PC-3 (cell line): ENCODE measurements around the gene MYH7B. TPM values are rescaled to one million over a fixed set of nuclear protein-coding genes. Genes with fewer than 3 reads are reported as not detected.

Source experiments
- ATAC-seq: fragments of 200-7000 bp; cut with Tn5 transposase; 2 replicates; pipeline ENCODE4 v1.9.1; 2020; ENCODE audit warnings: mild to moderate bottlenecking, moderate library complexity
- BruUV-seq: library from RNA; stranded (reverse); fragments of 400-500 nt; replicated peaks from 2 replicates; lab custom pipeline; 2021; lab: Mats Ljungman, UMichigan
- CTCF ChIA-PET: fragments of 300-600 bp; sonication (Branson Sonifier 250); formaldehyde crosslinking; loops from one replicate; lab custom pipeline; 2022; ENCODE audit warnings: antibody characterized with exemption; lab: Charles Lee
- POLR2A ChIA-PET: fragments of 300-600 bp; sonication (Branson Sonifier 250); formaldehyde crosslinking; loops from one replicate; lab custom pipeline; 2022; ENCODE audit warnings: antibody characterized with exemption; ENCODE audit not compliant: unreplicated experiment; lab: Charles Lee
- DNase-seq: peaks from one replicate; pipeline ENCODE4 v3.0.0-alpha.2; 2015
- H2AFZ ChIP-seq: fragments of 300-600 bp; sonication (generic); 2 replicates; pipeline ENCODE4 v1.6.0; 2016; ENCODE audit warnings: antibody characterized with exemption, low read length
- H3F3A ChIP-seq: fragments of 300-600 bp; sonication (generic); one replicate; pipeline ENCODE4 v1.6.0; 2017; ENCODE audit warnings: antibody characterized with exemption, low read length, control low read depth, mild to moderate bottlenecking; ENCODE audit not compliant: unreplicated experiment
- H3K27ac ChIP-seq: fragments of 300-600 bp; sonication (generic); 2 replicates; pipeline ENCODE4 v1.5.1; 2016; ENCODE audit warnings: mild to moderate bottlenecking, low read length
- H3K27me3 ChIP-seq: fragments of 300-600 bp; sonication (generic); 2 replicates; pipeline ENCODE4 v1.6.1; 2016; ENCODE audit warnings: low read length, mixed read lengths
- H3K36me3 ChIP-seq: fragments of 300-600 bp; sonication (generic); 2 replicates; pipeline ENCODE4 v1.6.1; 2016; ENCODE audit warnings: low read depth, mixed run types, low read length, mixed read lengths
- H3K4me1 ChIP-seq: fragments of 300-600 bp; sonication (generic); 2 replicates; pipeline ENCODE4 v1.5.1; 2016; ENCODE audit warnings: low read length; ENCODE audit not compliant: insufficient read depth
- H3K4me2 ChIP-seq: fragments of 300-600 bp; sonication (generic); 2 replicates; pipeline ENCODE4 v1.6.0; 2016; ENCODE audit warnings: low read length
- H3K4me3 ChIP-seq: fragments of 300-600 bp; sonication (generic); 2 replicates; pipeline ENCODE4 v1.5.1; 2016; ENCODE audit warnings: mild to moderate bottlenecking, low read length, mixed read lengths
- H3K79me2 ChIP-seq: fragments of 300-600 bp; sonication (generic); 2 replicates; pipeline ENCODE4 v1.6.1; 2017; ENCODE audit warnings: low read length, mixed read lengths
- H3K9ac ChIP-seq: fragments of 300-600 bp; sonication (generic); 2 replicates; pipeline ENCODE4 v1.6.0; 2016; ENCODE audit warnings: mild to moderate bottlenecking, low read length
- H3K9me2 ChIP-seq: fragments of 300-600 bp; sonication (generic); replicated peaks from 2 replicates; pipeline ENCODE4 v1.6.1; 2016; ENCODE audit warnings: mixed run types, low read length, mixed read lengths
- H3K9me3 ChIP-seq: fragments of 300-600 bp; sonication (generic); 2 replicates; pipeline ENCODE4 v1.6.1; 2016; ENCODE audit warnings: low read length, mixed read lengths
- H4K20me1 ChIP-seq: fragments of 300-600 bp; sonication (generic); 2 replicates; pipeline ENCODE4 v1.6.1; 2016; ENCODE audit warnings: low read length, mixed read lengths
- EZH2 ChIP-seq: fragments of 300-600 bp; sonication (generic); IDR thresholded peaks from one replicate; pipeline ENCODE4 v1.6.1; 2017; ENCODE audit warnings: antibody characterized with exemption, mild to moderate bottlenecking, low read length; ENCODE audit not compliant: unreplicated experiment
- EZH2phosphoT487 ChIP-seq: fragments of 300-600 bp; sonication (generic); IDR thresholded peaks from 2 replicates; pipeline ENCODE4 v1.6.1; 2018; ENCODE audit warnings: mild to moderate bottlenecking, antibody characterized with exemption, low read length, borderline replicate concordance
- intact Hi-C: fragments of 100-400 bp; cut with micrococcal nuclease; formaldehyde crosslinking; loops from 2 replicates; pipeline ENCODE4 v1.9.0; 2023
- total RNA-seq: library from RNA; depleted of rRNA; stranded (reverse); fragments of >200 nt; gene quantifications from 2 replicates; pipeline ENCODE4 v1.2.3, GENCODE V29; 2014
- TF ChIP-seq, protein P1 (sequence below): fragments of 300-600 bp; sonication (generic); conservative IDR thresholded peaks from 2 replicates; pipeline ENCODE4 v1.5.1; 2017; ENCODE audit warnings: antibody characterized with exemption, low read depth, mild to moderate bottlenecking, low read length

MYH7B gene
- total RNA-seq, 1 experiment from 2014 or later = 0.04 TPM

DNA sequence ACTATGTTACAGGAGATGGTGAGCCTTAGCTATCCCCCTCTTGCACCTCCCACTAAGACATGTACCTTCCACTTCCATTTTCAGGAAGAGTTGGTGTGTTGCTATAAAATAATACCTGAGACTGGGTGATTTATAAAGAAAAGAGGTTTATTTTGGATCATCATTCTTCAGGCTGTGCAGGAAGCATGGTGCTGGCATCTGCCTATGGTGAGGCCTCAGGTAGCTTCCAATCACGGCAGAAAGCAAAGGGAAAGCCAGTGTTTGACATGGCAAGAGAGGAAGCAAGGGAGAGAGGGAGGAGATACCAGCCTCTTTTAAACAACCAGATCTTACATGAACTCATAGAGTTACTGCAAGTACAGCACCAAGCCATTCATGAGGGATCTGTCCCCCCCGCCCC, 32.3 kb upstream of the MYH7B start:
- ChIA-PET POLR2A (no interaction called here), CTCF (no interaction called here)
- ATAC-seq (no peak), DNase-seq (no peak)
- H3K4me2 ChIP-seq = peak overlapping the region; percentile 38
- no peak overlapping the region for H3K9ac ChIP-seq
- H3K4me3 ChIP-seq = 0 out of 2 replicates have a peak overlapping the region, but pooled peaks have one; percentile 0
- no peaks in the 10 kb centered on the region for H3F3A ChIP-seq
- TF ChIP-seq, protein P1, sequence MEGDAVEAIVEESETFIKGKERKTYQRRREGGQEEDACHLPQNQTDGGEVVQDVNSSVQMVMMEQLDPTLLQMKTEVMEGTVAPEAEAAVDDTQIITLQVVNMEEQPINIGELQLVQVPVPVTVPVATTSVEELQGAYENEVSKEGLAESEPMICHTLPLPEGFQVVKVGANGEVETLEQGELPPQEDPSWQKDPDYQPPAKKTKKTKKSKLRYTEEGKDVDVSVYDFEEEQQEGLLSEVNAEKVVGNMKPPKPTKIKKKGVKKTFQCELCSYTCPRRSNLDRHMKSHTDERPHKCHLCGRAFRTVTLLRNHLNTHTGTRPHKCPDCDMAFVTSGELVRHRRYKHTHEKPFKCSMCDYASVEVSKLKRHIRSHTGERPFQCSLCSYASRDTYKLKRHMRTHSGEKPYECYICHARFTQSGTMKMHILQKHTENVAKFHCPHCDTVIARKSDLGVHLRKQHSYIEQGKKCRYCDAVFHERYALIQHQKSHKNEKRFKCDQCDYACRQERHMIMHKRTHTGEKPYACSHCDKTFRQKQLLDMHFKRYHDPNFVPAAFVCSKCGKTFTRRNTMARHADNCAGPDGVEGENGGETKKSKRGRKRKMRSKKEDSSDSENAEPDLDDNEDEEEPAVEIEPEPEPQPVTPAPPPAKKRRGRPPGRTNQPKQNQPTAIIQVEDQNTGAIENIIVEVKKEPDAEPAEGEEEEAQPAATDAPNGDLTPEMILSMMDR = no peak
- no peak for TF ChIP-seq EZH2phosphoT487
- no peak for TF ChIP-seq EZH2
- H3K79me2 ChIP-seq = no peaks in the 10 kb centered on the region
- intact Hi-C loops = no loop called here
- H3K9me3 ChIP-seq = no peaks in the 10 kb centered on the region
- H2AFZ ChIP-seq = no peak overlapping the region
- H3K27ac ChIP-seq = peak overlapping the region; percentile 50
- peaks cover 62% of the 10 kb centered on the region for H3K36me3 ChIP-seq
- no peaks in the 10 kb centered on the region for H3K9me2 ChIP-seq
- BruUV-seq = no TSS peak
- H3K4me1 ChIP-seq = peaks cover 44% of the 10 kb centered on the region
- no peaks in the 10 kb centered on the region for H4K20me1 ChIP-seq
- H3K27me3 ChIP-seq = no peaks in the 10 kb centered on the region

DNA sequence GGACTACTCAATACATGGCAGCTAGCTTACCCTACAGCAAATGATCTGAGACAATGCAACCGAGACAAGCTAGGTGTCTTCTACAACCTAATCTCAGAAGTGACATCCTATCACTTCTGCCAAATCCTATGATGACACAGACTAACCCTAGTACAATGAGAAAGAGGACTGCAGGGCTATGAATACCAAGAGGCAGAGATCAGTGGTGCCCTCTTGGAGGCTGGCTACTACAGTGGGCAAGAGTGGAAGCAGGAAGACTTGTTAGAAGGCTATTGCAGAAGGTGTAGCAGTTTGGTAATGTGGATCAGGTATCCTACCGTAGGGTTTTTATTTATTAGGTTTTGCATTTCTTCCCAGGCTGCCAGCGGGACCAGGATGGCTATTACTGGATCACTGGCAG, 30.3 kb upstream of the MYH7B start:
- POLR2A ChIA-PET = no interaction called here
- no peaks in the 10 kb centered on the region for H3K79me2 ChIP-seq
- H4K20me1 ChIP-seq = no peaks in the 10 kb centered on the region
- CTCF ChIA-PET = no interaction called here
- no peak overlapping the region for H3K27ac ChIP-seq
- H3K4me1 ChIP-seq = peaks cover 40% of the 10 kb centered on the region
- H3K27me3 ChIP-seq = no peaks in the 10 kb centered on the region
- no peaks in the 10 kb centered on the region for H3K9me3 ChIP-seq
- H3K4me2 ChIP-seq = no peak overlapping the region
- H2AFZ ChIP-seq = no peak overlapping the region
- DNase-seq (no peak), ATAC-seq (no peak)
- no peak overlapping the region for H3K9ac ChIP-seq
- peaks cover 70% of the 10 kb centered on the region for H3K36me3 ChIP-seq
- BruUV-seq = no TSS peak
- no peak for TF ChIP-seq EZH2
- TF ChIP-seq EZH2phosphoT487 = no peak
- TF ChIP-seq, protein P1 = no peak
- intact Hi-C loops = no loop called here
- H3F3A ChIP-seq = no peaks in the 10 kb centered on the region
- H3K4me3 ChIP-seq = no peak overlapping the region
- no peaks in the 10 kb centered on the region for H3K9me2 ChIP-seq

DNA sequence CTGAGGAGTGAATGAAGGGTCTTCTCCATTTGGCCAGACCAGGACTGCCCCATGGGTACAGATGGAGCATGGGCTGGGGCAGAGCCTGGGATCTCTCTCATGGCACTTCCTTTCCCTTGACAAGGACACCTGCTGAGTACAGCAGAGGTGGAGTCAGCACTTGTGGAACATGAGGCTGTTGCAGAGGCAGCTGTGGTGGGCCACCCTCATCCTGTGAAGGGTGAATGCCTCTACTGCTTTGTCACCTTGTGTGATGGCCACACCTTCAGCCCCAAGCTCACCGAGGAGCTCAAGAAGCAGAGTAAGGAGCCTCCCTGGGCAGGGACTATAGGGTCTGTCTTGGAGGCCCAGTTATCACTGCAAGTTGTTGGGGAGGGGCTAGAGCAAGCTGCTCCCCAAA, 29.7 kb upstream of the MYH7B start:
- H3K9me3 ChIP-seq = no peaks in the 10 kb centered on the region
- no peaks in the 10 kb centered on the region for H3K79me2 ChIP-seq
- H3K4me3 ChIP-seq = no peak overlapping the region
- H3K27me3 ChIP-seq = no peaks in the 10 kb centered on the region
- intact Hi-C loops = no loop called here
- no peak overlapping the region for H2AFZ ChIP-seq
- ATAC-seq (no peak), DNase-seq (no peak)
- BruUV-seq = no TSS peak
- no peaks in the 10 kb centered on the region for H4K20me1 ChIP-seq
- no peaks in the 10 kb centered on the region for H3K9me2 ChIP-seq
- H3K36me3 ChIP-seq = peaks cover 63% of the 10 kb centered on the region
- CTCF ChIA-PET = no interaction called here
- H3F3A ChIP-seq = no peaks in the 10 kb centered on the region
- POLR2A ChIA-PET = no interaction called here
- no peak overlapping the region for H3K27ac ChIP-seq
- H3K4me2 ChIP-seq = no peak overlapping the region
- H3K4me1 ChIP-seq = peaks cover 40% of the 10 kb centered on the region
- TF ChIP-seq EZH2 = no peak
- TF ChIP-seq EZH2phosphoT487 = no peak
- TF ChIP-seq, protein P1 = no peak
- H3K9ac ChIP-seq = no peak overlapping the region
